Inferior parietal cortex (tissue), 1 donor: ENCODE data around the gene DHCR24.

Experiments
- DNase-seq: peaks from one replicate; pipeline ENCODE4 v3.0.0-alpha.2; 2016; ENCODE audit errors: extremely low spot score

Gene DHCR24

DNA sequence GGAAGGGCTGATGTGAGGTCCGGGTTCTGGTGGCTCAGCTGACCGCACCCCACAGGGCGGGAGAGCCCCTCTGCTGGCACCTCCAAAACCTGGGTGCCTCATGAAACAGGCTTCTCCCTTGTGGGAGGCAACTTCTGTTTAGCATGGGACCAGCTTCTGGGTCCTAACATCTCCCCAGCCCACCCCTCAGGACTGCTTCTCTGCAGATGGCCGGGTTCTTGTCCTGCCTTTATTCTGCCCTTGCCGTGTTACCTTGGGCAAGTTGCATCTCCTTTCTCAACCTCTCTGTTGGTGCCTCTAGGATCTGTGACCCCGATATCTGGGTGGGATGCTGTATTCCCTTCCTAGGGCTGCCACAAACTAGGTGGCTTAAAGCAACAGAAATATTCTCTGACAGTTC, 70.9 kb downstream of the DHCR24 start:
- no peak for DNase-seq

DNA sequence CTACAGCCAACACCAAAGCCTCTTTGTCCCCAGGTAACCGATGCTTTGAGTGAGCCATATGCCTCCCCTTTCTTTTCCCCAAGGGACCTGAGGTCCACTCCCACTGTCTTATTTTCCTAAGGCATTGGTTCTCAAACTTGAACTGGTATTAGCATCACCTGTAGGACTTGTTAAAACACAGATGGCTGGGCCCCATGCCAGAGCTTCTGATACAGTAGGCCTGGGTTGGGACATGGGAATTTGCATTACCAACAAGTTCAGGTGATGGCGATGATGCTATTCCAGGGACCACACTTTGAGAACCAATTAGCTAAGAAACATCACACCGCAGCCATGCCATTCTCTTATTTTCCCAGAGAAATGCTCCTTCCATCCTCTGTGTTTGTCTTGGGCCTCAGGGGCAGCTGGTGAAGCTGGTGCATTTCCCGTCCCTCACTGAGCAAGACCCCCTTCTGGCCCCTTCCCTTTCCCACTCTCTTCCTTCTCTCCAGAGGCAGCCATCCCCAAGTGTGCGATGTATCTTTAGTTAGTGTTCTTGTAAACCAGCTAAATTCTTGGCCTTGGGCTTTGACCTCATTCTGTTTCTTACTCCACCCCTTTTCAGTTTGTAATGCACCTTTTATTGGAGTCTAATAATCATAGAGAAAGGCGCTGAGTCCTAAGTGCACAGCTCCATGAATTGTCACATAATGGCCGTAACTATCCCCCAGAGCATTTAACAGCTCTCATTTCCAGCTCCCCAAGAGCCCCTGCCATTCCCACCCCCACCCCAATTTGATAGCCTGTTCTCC, 71.7 kb downstream of the DHCR24 start:
- DNase-seq: no peak

DNA sequence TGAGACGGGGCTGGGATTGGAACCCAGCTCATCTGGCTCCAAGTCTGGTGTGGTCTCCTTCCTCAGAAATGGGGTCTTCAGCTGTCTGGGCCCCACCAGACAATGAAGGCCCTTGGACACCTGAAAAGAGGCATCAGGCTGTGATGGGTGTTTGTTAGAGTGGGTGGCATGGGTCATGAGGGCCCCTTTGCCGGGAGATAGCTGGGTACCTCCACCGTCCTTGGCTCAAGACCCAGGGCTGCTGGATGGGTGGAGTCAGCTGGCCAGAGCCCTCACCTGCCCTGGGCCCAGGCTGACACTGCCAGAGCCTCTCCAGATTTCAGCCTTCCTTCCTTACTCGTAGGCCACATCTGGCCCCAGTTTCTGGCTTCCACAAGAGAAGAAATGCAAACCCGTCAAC, 72.4 kb downstream of the DHCR24 start:
- no peak for DNase-seq

DNA sequence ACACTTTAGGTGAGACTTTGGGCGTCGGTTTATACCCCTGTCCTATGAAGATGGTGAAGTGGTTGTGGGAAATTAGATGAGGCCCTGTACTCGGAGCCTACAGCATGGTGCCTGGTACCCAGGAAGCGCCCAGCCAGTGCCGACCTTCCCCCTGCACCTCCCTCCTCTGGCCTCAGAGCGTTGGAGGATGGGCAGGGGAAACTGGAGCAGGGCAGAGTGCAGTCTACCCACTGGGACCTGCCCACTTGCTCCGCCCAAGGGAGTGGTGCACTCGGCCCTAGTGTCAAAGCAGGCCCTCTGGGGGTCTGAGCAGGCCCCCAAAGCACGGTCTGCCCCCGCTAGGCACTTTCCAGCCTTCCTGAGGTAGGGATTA, 72.9 kb downstream of the DHCR24 start:
- no peak for DNase-seq

DNA sequence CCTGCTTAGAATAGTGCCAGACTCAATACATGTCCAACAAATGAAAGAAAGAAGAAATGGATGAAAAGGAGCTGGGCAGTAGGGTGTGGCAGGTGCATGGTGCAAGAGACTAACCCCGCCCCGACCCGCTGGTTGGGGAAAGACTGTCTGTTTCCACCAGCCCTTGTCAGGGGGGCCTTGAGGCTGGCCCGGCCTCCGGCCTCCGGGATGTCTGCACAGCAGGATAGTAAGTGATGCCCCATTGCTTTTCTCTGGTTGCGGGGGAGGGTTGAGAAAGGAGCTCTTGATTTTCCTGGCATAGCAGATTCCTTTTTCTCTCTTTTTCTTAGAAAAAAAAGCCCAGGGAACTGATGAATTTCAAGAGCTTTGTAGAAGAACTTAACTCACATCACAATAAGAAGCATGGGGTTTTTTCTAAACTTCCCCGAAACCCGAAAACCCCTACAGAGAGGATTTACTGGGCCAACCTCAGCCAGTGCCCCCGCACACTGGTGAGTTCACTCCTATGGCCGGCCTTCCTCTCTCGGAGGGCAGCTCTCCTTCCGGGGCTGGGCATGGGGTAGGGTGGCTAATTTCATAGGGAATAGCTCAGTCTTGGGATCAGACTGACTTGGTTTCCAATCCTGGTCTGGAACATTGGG, 73.4 kb downstream of the DHCR24 start:
- no peak for DNase-seq

DNA sequence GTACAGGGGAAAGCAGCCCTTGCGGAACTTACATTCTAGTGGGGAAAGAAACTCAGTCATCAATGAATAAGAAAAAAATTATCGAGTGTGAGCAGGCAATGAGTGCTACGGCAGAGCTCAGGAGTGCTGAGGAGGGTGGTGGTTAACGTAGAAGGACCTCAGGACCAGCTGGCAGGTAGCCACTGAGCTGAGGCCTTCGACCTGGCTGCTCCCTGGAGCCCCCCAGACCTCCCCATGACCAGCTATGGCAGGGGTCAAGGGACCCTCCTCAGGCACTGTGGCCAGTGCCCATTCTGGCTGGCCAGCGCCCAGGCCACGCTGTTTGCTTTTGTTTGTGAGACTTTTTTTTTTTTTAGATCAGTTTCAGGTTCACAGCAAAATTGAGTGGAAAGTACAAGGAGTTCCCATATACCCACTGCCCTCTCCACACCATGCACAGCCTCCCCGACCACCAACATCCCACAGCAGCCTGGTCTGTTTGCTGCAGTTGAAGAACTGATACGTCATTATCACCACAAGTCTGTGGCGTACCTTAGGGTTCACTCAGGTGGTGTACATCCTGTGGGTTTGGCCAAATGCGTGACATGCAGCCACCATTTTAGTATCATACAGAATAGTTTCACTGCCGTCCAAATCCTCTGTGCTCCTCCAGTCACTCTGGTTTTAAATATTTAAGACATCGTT, 74.1 kb downstream of the DHCR24 start:
- no peak for DNase-seq

DNA sequence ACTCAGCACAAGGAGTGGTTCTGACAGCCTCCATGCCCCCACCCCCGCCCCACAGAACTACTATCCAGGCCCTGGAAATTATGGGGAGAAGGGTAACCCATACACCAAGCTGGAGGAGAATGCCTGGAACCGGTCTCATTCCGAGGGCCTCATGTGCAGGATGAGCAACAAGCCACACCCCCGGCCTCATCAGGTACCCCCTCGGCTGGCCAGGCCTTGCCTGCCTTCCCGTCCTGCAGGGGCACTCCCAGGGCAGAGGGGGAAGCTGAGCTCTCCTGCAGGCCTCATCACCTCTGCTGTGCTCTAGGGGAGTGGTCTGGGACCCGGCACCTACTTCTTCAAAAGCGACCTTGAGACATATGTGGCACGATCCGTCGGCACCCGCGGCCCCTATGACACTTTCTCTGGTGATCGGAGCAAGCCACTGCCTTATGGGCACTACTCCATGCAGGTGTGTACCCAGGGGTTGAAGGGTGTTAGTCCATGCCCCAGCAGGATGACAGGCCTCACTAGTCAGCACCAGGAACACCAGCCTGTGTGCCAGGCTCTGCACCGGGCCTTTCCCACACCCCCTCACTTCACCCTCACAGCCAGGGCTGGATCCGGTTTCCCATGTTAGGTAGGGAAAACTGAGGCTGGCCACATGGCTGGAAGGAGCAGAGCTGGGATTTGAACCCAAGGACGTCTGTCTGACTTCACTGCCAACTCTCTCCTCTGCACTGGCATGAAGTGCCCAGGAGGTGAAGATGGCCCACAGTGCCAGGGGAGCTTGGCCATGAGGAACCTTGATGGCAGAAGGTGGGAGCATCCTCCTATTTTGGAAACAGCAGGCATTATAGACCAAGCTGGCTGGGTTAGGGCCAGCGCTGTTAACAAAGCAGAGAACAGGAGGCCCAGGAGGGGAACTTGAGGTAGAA, 75.0 kb downstream of the DHCR24 start:
- no peak for DNase-seq

DNA sequence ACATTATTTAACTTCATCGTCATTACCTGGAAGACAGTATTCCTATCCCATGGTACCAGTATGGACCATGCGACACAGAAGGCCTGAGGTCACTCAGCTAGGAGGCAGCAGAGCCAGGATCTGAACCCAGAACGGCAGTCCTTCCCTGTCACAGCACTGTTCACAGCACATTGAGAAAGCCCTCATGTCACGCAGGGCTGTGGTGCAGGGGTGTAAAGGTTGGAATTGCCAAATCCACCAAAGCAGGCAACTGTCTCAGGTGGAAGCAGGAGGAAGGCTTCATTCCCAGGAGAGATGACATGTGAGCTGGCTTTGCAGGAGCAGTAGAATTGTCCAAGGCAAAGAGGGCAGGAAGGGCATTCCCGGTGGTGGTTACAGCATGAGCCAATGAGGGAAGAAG, 75.9 kb downstream of the DHCR24 start:
- DNase-seq: no peak

DNA sequence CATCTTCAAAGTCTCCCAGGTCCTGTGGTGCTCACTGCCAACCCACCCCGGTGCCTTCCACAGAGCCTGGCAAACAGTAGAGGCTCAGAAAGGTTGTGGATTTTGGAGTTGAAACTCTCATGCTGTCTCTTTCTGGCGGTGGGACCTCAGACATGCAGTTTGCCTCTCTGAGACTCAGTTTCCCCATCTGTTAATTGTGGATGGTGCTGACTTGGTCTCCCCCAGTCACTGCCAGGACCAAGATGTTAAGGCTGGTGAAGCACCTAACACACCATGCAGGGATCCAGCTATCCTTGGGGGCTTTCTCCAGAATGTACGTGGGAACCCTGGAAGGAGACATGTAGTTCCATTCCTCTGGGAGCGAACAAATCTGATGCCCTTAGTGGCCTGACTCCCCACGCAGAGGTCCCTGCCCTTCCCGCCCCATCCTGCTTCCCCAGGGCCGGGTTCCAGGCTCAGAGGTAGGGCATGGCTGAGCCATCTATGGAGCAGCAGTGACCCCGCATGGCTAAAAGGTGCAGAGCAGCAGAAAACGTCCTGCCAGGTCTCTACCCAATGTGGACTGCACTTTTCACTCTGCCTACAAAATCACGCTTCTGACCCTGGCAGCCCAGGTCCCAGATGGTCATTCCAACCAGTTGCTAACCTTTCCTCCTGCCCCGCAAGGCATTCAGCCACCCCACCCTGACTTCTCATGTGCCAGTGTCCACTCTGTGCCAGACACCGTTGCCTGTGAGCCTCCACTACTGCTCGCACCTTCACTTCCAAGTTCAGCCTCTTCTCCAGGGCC, 76.6 kb downstream of the DHCR24 start:
- peak; percentile 74 for DNase-seq

DNA sequence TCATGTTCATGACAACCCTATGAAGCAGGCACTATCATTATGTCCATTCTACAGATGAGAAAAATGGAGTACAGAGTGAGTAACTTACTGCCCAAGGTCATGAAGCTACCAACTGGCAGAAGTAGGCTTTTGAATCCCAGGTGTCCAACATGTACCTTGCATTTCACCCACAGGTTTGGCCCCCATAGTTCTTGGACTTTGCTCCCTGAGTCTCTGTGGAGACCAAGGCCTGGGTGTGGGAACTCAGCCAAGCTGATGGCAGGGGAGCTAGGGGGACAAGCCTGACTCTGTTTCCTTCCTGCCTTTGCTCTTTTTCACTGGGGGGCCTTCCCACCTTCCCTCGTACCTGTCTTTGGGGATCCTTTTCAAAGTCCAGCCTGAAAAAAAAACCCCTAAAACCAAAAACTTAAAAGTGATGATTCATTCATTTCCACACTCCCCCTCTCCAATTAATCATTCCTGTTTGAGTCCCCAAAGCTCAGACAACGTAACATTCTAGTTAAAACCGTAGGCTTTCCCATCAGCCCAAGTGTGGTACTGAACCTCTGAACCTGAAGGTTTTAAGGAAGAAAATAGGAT, 77.4 kb downstream of the DHCR24 start:
- DNase-seq: no peak

DNA sequence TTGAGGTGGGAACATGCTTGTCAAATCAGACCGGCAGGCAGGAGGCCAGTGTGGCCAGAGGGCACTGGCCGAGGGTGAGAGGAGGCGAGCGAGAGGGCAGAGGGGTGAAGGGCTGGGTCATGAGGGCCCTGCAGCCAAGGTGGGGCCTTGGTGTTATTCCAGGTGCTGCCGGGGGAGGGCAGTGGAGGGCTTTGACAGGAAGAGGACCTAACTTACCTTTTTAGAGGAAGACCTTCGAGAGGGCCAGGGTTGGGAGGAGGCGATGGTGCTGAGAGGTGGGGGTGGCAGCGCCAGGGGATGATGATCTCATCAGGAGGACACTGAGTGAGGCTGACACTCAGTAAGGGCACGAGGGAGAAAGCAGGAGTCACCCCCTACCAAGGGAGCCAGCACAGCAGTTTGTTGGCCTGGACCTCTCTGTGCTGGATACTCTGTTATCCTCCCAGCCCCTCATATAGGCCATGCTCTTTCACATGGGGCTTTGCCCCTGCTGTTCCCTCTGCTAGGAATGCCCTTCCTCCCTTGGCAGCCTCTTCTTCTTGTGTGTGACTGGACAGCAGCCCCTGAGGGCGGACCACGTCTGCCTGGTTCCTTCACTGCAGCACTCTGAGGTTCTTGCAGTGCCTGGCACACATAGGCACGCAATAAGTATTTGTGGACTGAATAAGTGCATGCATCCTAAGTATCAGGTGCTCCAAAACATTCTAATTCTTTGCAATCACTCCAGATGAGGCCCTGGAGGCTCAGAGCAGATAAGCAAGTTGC, 78.4 kb downstream of the DHCR24 start:
- DNase-seq: no peak

DNA sequence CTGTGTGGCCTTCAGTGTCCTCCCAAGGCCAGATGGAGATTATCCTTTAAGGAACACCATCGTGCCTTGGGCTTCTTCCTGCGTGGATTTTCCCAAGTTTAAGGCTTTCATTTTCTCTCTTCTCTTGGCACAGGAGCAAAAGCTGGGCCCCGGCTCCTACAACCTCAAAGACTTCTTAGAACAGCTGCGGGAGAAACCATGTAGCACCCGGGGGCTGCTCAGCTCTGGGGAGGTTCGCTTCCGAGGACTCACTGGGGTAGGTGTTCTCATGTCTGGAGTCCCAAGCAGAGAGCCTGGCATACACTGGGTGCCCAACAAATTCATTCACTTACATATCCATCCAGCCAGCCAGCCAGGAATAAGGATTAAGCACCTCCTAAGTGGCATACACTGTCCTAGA, 79.2 kb downstream of the DHCR24 start:
- DNase-seq: no peak

DNA sequence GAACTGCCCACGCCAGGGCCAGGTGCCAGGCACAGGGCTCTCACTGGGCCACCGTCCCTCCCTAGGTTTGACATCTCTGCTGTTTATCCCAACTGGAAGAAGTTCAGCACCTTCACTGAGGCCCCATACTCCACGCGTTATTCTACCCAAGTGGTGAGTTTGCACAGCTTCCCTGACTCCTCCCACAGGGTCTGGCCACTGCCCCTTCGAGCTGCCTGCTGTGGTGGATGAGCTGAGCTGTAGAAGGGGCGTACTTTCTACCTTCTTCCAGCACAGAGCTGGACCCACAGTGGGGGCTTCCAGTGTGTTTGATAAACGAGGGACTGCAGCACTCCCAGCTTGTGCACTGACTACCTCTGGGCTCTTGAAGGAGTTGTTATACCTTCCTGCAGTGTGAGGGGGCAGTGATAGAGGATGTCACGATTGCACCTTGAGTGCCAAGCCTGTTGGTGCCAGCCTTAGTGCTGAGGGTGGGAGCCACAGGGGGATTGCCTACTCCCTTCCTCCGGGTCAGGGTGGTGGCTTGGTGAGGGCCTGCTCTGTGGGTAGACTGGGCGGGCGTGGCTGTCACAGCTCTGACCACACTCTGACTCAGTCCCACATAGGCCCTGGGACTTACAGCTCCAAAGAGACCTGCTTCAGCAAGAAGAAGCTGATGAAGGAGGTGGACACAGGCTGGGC, 79.9 kb downstream of the DHCR24 start:
- no peak for DNase-seq

DNA sequence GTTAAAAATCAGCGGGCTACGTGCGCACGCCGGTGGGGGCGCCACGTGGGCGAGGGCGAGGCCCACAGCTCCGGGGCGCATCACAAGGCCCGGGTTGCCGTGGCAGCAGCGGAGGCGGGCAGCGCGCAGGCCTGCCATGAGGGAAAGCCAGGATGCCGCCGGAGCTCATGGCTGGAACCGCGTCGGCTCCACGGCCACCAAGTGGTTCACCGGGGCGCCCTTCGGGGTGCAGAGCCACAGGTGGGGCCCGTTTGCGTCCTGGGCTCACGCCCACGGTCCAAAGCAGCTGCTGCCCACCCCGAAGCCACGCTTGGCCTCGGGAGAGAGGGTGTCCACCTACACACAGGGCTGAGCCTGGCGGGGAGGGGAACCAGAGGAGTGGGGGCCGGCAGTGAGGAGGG, 81.0 kb downstream of the DHCR24 start:
- no peak for DNase-seq

DNA sequence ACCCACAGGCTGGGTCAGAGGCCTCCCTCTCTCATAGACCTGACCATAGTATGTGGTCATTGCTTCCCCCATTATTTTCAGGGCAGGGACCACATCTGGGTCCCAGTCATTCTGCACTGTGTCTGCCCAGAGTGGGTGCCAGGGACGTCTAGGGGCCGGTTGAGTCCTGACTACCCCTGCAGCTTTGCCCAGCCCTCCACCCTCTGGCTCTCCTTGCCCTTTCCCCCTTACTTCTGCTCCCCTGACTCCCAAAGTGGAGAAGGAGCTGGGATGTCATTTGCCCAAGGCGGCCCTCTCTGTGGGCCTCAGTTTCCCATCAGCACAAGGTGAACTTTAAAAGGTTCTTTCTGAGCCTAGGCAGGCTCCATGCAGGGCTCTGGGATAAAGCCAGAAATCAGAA, 81.5 kb downstream of the DHCR24 start:
- no peak for DNase-seq

DNA sequence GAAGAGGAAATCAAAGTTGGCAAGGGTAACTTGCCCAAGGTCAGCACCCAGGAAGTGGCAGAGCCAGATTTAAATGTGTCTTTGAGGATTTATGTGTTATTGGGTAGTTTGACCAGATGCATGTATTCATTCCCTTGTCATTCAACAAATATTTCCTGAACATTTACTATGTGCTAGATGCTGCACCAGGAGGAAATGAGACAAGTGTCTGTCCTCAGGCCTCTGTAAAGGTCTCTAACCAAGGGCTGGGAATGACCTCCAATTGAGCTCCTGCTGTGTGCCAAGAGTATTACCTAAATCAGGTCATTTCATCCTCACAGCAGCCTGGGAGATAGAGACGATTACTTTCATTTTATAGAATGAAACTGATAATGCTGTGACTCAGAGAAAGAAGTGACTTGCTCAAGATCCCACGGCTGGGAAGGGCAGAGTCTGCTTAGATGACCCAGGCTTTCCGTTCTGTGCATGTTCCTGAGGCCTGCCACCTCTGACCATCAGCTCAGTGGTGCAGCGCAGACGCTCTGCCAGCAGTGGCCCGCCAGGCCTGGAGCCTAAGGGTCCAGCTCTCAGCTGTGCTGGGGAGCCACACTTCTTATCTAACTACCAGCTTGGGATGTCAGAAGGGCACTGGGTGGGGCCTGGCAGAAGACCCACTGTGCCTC, 82.4 kb downstream of the DHCR24 start:
- no peak for DNase-seq

DNA sequence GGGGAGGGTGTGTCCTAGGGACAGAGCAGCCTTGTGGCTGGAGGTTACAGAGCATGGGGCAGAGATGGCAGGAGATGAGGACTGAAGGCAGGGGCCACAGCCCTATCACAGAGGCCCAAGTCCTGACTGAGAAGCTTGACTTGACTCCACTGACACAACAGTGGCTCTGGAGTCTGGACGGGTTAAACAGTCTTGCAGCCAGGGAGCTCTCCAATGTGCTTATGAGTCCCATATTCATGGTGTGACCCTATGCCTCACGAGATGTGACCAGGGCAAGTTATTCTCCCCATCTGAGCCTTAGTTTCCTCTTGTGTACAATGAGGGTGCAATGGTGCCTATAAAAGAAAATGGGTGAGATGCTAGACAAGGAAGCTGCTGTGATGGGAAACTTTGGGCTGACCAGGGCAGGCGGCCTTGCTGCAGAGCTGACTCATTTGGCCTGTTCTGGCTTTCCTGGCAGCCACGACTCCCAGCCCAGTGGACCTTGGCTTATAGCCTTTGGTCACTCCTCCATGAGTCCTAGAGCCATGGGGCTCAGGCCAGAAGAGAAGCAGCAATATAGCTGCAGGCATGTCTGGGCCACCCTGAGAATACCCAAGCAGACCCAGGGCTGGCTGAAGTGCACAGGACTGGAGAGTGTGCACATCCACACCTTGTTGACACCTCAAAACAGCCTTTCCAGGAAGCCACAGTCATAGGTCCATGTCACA, 83.1 kb downstream of the DHCR24 start:
- DNase-seq: no peak
